NCI-H2029 treated with DMSO at 0.1 percent for 48 hours (cell line): ENCODE measurements around the gene DHPS.
A peak's percentile ranks its signal among the peaks of the same experiment; 100 is the strongest.
"Not testable (repeated sequence)": the region's sequence is repeated elsewhere in the genome, so short reads cannot be mapped to it uniquely, and the experiment has no call there.

ENCODE experiments used
- DNase-seq: peaks from one replicate; lab custom pipeline; 2025; lab: John Stamatoyannopoulos, UW

The DHPS gene

GRCh38 chr19:12705654-12706331 is 24.1 kb upstream of the DHPS start:
- no peak for DNase-seq

GRCh38 chr19:12705169-12705568 is 23.5 kb upstream of the DHPS start:
- no peak for DNase-seq

GRCh38 chr19:12703046-12703445 is 21.4 kb upstream of the DHPS start:
- DNase-seq = no peak

- no peak for DNase-seq
These were observed 20.1 kb upstream of the DHPS start for GRCh38 chr19:12701596-12702282.

- DNase-seq = no peak
These were observed 16.5 kb upstream of the DHPS start for GRCh38 chr19:12698138-12698537.

- DNase-seq = not testable (repeated sequence)
These were observed 15.7 kb upstream of the DHPS start for GRCh38 chr19:12697425-12697824.

- DNase-seq = peak; percentile 67
These were observed 15.0 kb upstream of the DHPS start, which contains the start of gene FBXW9 for GRCh38 chr19:12696366-12697335. FBXW9 (minus strand) TSS chr19:12696631; CDS start chr19:12696581, 50 bp downstream.

GRCh38 chr19:12695997-12696365 is 14.3 kb upstream of the DHPS start:
- no peak for DNase-seq

GRCh38 chr19:12695514-12695913 is 13.8 kb upstream of the DHPS start:
- DNase-seq = no peak

- no peak for DNase-seq
These were observed 13.4 kb upstream of the DHPS start for GRCh38 chr19:12695096-12695495.

GRCh38 chr19:12694641-12695040 is 13.0 kb upstream of the DHPS start:
- DNase-seq = no peak

- DNase-seq = no peak
These were observed 11.3 kb upstream of the DHPS start for GRCh38 chr19:12692960-12693359.

- DNase-seq = no peak
These were observed 8.0 kb upstream of the DHPS start for GRCh38 chr19:12689581-12690216.

- no peak for DNase-seq
These were observed 7.3 kb upstream of the DHPS start for GRCh38 chr19:12689012-12689411.

GRCh38 chr19:12687496-12688196 is 6.0 kb upstream of the DHPS start, which contains the start of gene GNG14:
GNG14 (plus strand) TSS chr19:12687998; CDS start chr19:12688049, 51 bp downstream.
- no peak for DNase-seq

- DNase-seq = no peak
These were observed 4.2 kb upstream of the DHPS start for GRCh38 chr19:12685831-12686230.

GRCh38 chr19:12680034-12680433 is 1.6 kb downstream of the DHPS start:
- no peak for DNase-seq

GRCh38 chr19:12678039-12678438 is 3.6 kb downstream of the DHPS start:
- not testable (repeated sequence) for DNase-seq

GRCh38 chr19:12676928-12677327 is 4.8 kb downstream of the DHPS start:
- DNase-seq = no peak

- peak; percentile 50 for DNase-seq
These were observed 5.3 kb downstream of the DHPS start for GRCh38 chr19:12676384-12676792.

- no peak for DNase-seq
These were observed 5.7 kb downstream of the DHPS start for GRCh38 chr19:12675940-12676339.
